ENCODE measurements around the gene CNIH3.

The CNIH3 gene

GRCh38 chr1:224726441-224727182, 110.5 kb downstream of the CNIH3 start:
- no peak for DNase-seq

DNA sequence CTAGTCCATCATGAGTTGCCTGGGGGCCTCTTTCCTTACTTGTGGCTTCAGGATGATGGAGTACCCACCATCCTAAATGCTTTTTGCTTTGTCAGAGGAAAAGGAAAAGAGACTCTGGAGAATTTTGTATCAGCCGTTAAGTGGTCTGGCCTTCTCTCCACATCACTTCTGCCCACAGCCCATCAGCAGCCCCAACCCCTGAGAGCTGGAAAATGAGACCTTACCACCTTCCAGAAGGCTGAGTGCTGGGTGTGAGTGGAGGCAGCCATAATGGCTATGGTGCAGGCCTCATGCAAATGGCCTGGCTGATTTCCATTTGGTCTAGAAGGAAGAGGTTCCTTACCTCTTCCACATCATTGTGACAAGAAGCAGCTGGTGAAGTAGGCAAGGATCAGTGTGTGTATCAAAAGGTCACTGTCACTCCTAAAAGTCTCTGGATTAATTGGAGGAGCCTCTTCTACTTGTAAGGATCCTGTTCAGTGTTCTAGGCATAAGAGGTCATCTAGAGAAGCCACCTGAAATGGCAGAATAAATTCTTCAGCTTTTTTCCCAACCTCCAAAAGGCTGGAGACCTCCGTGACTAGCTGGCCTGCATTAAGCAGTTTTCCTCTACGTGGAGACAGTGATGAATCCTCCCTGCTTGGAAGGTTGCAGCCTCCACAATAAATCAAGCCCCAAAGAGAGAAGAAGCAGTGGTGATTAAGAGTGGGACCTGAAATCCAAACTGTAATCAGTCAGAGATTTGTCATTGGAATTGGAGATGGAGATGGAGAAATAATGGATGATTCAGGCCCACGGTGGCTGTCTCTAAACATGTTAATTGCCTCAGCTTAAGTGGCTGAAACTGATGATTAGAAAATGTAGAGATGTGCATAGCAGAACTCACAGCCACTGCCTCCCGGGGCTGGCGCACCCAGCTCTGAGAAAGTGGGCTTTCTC, 111.5 kb downstream of the CNIH3 start:
- no peak for DNase-seq

GRCh38 chr1:224730540-224730939, 114.4 kb downstream of the CNIH3 start:
- no peak for DNase-seq

DNA sequence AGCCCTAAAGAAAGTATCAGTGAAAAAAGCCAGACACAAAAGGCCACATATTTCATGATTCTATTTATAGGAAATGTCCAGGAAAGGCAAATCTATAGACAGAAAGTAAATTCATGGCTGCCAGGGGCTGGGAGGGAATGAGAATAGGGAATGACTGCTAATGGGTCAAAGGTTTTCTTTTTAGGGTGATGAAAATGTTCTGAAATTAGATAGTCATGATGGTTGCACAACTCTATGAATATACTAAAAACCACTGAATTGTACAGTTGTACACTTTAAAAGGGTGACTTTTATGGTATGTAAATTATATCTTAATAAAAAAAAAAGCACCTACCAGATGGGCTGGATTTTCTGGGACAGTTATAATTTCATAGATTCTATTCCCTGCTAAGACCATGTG, 114.8 kb downstream of the CNIH3 start:
- no peak for DNase-seq

DNA sequence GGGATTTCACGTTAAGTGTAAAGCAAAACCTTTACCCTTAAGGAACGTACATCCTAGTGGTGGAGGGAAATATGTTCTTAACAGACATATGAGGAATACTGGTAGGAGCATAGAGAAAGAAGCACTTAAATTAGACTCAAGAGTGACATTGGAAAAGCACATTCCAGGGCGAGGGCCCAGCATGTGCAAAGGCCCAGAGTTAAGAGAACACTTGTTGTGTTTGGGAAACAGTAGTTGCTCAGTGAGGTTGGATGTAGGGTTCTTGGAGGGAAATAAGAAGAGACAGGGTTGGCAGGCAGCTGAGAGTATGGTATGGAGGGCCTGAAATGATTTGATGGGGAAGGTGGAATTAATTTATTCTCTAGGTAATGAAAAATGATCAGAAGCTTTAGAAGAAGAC, 115.5 kb downstream of the CNIH3 start:
- DNase-seq: no peak

- DNase-seq: no peak
Measured at GRCh38 chr1:224732377-224733026, 116.4 kb downstream of the CNIH3 start.

GRCh38 chr1:224733027-224733911, 117.2 kb downstream of the CNIH3 start:
- DNase-seq: peak; percentile 82

DNA sequence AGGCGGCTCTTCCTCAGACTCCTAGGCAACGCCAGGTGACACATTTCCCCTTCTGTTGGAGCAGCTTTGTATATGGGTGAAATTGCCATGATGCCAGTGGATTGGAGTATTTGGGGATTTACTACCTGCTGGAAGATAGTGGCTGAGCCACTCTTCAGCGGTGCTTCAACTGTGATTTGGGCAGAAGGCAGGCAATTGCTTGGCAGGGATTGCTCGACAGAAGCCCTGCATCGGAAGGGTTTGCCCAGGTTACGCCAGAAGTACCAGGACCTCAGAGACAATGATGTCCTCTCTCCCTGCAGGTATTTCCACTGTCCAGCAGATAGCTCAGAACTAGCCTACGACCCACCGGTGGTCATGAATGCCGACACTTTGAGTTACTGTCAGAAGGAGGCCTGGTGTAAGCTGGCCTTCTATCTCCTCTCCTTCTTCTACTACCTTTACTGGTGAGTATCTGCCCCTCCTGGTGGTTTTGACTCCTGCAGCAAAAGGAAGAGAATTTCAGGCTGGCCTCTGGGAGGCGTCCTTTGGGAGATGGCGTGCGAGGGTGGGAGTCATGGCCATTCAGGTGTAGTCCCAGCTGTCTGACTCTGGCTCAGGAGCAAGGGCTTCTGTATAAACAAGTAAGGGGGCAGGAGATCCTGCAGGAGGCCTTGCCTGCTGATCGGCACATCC, 118.3 kb downstream of the CNIH3 start:
- DNase-seq: no peak

- DNase-seq: no peak
Measured at GRCh38 chr1:224735159-224735558, 119.0 kb downstream of the CNIH3 start.

GRCh38 chr1:224736619-224737352, 120.7 kb downstream of the CNIH3 start:
- no peak for DNase-seq

- DNase-seq: no peak
Measured at GRCh38 chr1:224737353-224737727, 121.2 kb downstream of the CNIH3 start.

GRCh38 chr1:224739303-224739996, 123.3 kb downstream of the CNIH3 start:
- no peak for DNase-seq

- no peak for DNase-seq
Measured at GRCh38 chr1:224739997-224740684, 124.0 kb downstream of the CNIH3 start.

GRCh38 chr1:224740685-224741052, 124.6 kb downstream of the CNIH3 start:
- DNase-seq: no peak

GRCh38 chr1:224742349-224742748, 126.2 kb downstream of the CNIH3 start:
- DNase-seq: no peak

- no peak for DNase-seq
Measured at GRCh38 chr1:224743608-224744164, 127.6 kb downstream of the CNIH3 start.

- DNase-seq: no peak
Measured at GRCh38 chr1:224744521-224744920, 128.4 kb downstream of the CNIH3 start.

DNA sequence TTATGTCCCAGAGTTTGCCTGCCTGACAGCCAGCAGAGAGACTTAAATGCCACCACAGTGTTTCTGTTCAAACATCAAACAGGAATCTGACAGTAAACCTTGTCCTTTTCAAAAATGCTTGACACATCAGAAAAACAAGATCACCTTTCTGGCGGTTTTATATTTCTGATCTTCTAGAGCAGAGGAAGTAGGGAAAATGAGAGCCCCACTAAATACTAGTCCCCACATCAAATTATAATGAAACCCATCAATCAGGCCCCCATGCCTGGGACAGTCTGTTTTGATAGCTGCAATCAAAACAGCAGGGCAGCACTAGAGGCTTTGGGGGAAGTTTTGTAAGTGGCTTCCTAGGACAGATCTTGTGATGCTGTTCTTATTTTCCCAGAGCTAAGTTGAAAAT, 129.3 kb downstream of the CNIH3 start:
- no peak for DNase-seq

DNA sequence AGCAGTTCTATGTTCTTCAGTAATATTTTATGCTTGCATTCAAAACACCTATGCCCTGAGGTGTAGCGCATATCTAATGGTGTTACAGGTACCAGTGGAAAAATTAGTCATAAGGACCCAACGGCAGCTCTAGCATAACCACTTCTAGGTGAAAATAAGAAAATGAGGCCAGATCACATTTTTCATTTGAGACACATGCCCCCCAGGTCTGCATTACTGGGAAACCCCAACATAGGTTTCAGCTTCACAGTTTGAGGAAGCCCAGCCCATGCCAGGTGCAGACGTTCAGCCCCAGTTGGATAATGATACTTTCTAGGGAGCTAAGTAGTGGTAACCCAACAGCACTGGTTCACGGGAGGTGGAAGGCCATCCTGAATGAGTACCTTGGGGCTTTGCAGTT, 129.8 kb downstream of the CNIH3 start:
- no peak for DNase-seq

- peak; percentile 45 for DNase-seq
Measured at GRCh38 chr1:224747578-224747977, 131.5 kb downstream of the CNIH3 start.
